Body of pancreas (tissue), 4 donors: ENCODE results near the gene WDR47. TPM values are rescaled to one million over a fixed set of nuclear protein-coding genes. Genes with fewer than 3 reads are reported as not detected.
"Not testable (repeated sequence)": the region's sequence is repeated elsewhere in the genome, so short reads cannot be mapped to it uniquely, and the experiment has no call there.

Experiments used
- ATAC-seq: fragments of 150-250 bp; one replicate; pipeline ENCODE4 v1.9.1; 2016
- DNase-seq, 4 donors: peaks; one replicate each; pipeline ENCODE4 v3.0.0-alpha.2; 2019
- H3K27ac ChIP-seq, 4 donors: fragments of 200-600 bp; sonication (generic); 1 replicate in 3 of 4; 2 replicates in 1 of 4; pipeline versions ENCODE4 v1.5.1 to v1.6.1; 2016 to 2019; ENCODE audit warnings: mild to moderate bottlenecking in 1 of 4, mixed read lengths in 1 of 4, moderate library complexity in 1 of 4
- H3K27me3 ChIP-seq, 2 donors: fragments of 200-600 bp; sonication (generic); one replicate each; pipeline ENCODE4 v1.6.0; 2016; ENCODE audit warnings: mild to moderate bottlenecking in 1 of 2
- H3K36me3 ChIP-seq, 2 donors: fragments of 200-600 bp; sonication (generic); replicated peaks in 1 of 2; 2 replicates each; pipeline ENCODE4 v1.5.1; 2016; ENCODE audit warnings: low read depth in 2 of 2; ENCODE audit not compliant: insufficient read depth in 1 of 2
- H3K4me1 ChIP-seq: fragments of 200-600 bp; sonication (generic); one replicate; pipeline ENCODE4 v1.6.0; 2016
- H3K4me3 ChIP-seq, 2 donors: fragments of 200-600 bp; sonication (generic); 1 replicate in 1 of 2; 2 replicates in 1 of 2; pipeline ENCODE4 v1.5.1; 2016 to 2019
- H3K9me3 ChIP-seq, 3 donors: fragments of 200-600 bp; sonication (generic); 1 replicate in 2 of 3; 2 replicates in 1 of 3; pipeline ENCODE4 v1.5.1; 2016
- POLR2A ChIP-seq, 3 donors: fragments of 450-650 bp; IDR thresholded peaks; one replicate each; pipeline ENCODE4 v1.6.1; 2016; ENCODE audit warnings: antibody characterized with exemption in 3 of 3, mild to moderate bottlenecking in 2 of 3
- WGBS, 2 donors: methylation state at CpG; one replicate each; pipeline ENCODE4 v1.1.5; 2017; 5-methylcytosine and 5-hydroxymethylcytosine counted together
- intact Hi-C: fragments of 100-400 bp; cut with DNase I; formaldehyde crosslinking; loops from one replicate; pipeline ENCODE4 v1.15.1; 2023
- total RNA-seq, 2 donors: library from RNA; depleted of rRNA; stranded (reverse); fragments of >200 nt; gene quantifications; one replicate each; pipeline ENCODE4 v1.1.0, GENCODE V29; 2016
- TF ChIP-seq, protein P1 (sequence below), 7 experiments: fragments of 450-650 bp in 4 of 7; fragments of 200-600 bp in 3 of 7; sonication (generic) in 3 of 7; IDR thresholded peaks; one replicate each; pipeline ENCODE4 v1.5.1; 2016 to 2019; ENCODE audit warnings: antibody characterized with exemption in 7 of 7

WDR47 gene
- total RNA-seq, 2 donors from 2014 or later = 5.6 to 7.3 TPM

DNA sequence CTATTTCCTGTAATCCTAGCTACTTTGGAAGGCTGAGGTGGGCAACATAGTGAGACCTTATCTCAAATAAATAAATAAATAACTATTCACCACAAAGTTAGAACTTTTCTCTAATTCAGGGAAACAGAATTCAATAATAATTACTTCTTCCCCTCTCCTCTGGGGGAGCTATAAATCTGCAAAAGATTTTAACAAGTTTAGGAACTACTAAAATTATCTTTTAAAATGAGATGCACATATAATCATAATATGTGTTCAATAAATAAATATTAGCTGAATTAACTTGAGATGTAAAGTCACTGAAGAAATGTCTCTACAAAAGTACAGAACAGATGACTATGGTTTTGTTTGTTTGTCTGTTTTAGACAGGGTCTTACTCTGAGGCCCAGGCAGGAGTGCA lies 14.1 kb downstream of the WDR47 start:
- Histone ChIP-seq H3K4me1 (no peaks in the 10 kb centered on the region), H3K27ac (no peak overlapping the region), H3K36me3 (no peaks in the 10 kb centered on the region), H3K4me3 (no peak overlapping the region), H3K27me3 (no peaks in the 10 kb centered on the region), H3K9me3 (no peaks in the 10 kb centered on the region)
- no peak for DNase-seq
- TF ChIP-seq, protein P1, sequence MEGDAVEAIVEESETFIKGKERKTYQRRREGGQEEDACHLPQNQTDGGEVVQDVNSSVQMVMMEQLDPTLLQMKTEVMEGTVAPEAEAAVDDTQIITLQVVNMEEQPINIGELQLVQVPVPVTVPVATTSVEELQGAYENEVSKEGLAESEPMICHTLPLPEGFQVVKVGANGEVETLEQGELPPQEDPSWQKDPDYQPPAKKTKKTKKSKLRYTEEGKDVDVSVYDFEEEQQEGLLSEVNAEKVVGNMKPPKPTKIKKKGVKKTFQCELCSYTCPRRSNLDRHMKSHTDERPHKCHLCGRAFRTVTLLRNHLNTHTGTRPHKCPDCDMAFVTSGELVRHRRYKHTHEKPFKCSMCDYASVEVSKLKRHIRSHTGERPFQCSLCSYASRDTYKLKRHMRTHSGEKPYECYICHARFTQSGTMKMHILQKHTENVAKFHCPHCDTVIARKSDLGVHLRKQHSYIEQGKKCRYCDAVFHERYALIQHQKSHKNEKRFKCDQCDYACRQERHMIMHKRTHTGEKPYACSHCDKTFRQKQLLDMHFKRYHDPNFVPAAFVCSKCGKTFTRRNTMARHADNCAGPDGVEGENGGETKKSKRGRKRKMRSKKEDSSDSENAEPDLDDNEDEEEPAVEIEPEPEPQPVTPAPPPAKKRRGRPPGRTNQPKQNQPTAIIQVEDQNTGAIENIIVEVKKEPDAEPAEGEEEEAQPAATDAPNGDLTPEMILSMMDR (IDR thresholded peaks at IDR 0.05) = peak in 2 of 7 experiments; percentile 11 to 24
- no peak for TF ChIP-seq POLR2A (IDR thresholded peaks at IDR 0.05)
- intact Hi-C loops = no loop called here
- ATAC-seq = no peak

GRCh38 chr1:109025694-109026093 lies 16.2 kb downstream of the WDR47 start:
- intact Hi-C loops = no loop called here
- TF ChIP-seq POLR2A (IDR thresholded peaks at IDR 0.05) = no peak
- TF ChIP-seq, protein P1 (IDR thresholded peaks at IDR 0.05) = no peak
- 94 to 98% methylated on average over 6 of the region's 6 CpGs for whole genome bisulfite sequencing, 2 donors
- Histone ChIP-seq H3K9me3 (no peaks in the 10 kb centered on the region), H3K4me3 (no peak overlapping the region), H3K27me3 (no peaks in the 10 kb centered on the region), H3K27ac (no peak overlapping the region), H3K4me1 (no peaks in the 10 kb centered on the region), H3K36me3 (no peaks in the 10 kb centered on the region)
- no peak for DNase-seq
- ATAC-seq = no peak

- no peaks in the 10 kb centered on the region for H3K4me1 ChIP-seq
- H3K4me3 ChIP-seq = no peak overlapping the region
- no peak for TF ChIP-seq POLR2A (IDR thresholded peaks at IDR 0.05)
- TF ChIP-seq, protein P1 (IDR thresholded peaks at IDR 0.05) = no peak
- DNase-seq (no peak), ATAC-seq (no peak)
- no peak overlapping the region for H3K27ac ChIP-seq
- WGBS, 2 donors = 86 to 100% methylated on average over 2 of the region's 2 CpGs
- intact Hi-C loops = no loop called here
- no peaks in the 10 kb centered on the region for H3K36me3 ChIP-seq
- no peaks in the 10 kb centered on the region for H3K9me3 ChIP-seq
- no peaks in the 10 kb centered on the region for H3K27me3 ChIP-seq
These were observed 17.3 kb downstream of the WDR47 start for GRCh38 chr1:109024646-109025045.

- no peaks in the 10 kb centered on the region for H3K36me3 ChIP-seq
- H3K27me3 ChIP-seq = no peaks in the 10 kb centered on the region
- H3K4me3 ChIP-seq = no peak overlapping the region
- WGBS, 2 donors = 80 to 86% methylated on average over 3 of the region's 3 CpGs
- TF ChIP-seq POLR2A (IDR thresholded peaks at IDR 0.05) = no peak
- TF ChIP-seq, protein P1 (IDR thresholded peaks at IDR 0.05) = no peak
- intact Hi-C loops = no loop called here
- H3K27ac ChIP-seq = no peak overlapping the region
- H3K4me1 ChIP-seq = no peaks in the 10 kb centered on the region
- ATAC-seq (no peak), DNase-seq (no peak)
- no peaks in the 10 kb centered on the region for H3K9me3 ChIP-seq
These were observed 21.1 kb downstream of the WDR47 start for GRCh38 chr1:109020693-109021257.

DNA sequence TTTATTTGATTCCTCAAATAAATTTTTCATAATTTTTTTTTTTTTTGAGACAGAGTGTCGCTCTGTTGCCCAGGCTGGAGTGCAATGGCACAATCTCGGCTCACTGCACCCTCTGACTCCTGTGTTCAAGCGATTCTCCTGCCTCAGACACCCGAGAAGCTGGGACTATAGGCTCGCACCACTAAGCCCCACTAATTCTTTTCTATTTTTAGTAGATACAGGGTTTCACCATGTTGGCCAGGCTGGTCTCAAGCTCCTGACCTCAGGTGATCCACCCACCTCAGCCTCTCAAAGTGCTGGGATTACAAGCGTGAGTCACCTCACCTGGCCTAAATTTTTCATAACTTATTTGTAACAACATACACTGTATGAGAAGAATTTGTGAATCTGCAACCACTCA lies 24.2 kb downstream of the WDR47 start:
- H3K4me3 ChIP-seq, ATAC-seq, H3K9me3 ChIP-seq, H3K4me1 ChIP-seq, H3K27ac ChIP-seq, intact Hi-C loops, DNase-seq, H3K27me3 ChIP-seq, H3K36me3 ChIP-seq: not testable (repeated sequence)
- 95 to 97% methylated on average over 6 of the region's 6 CpGs for WGBS, 2 donors
